HepG2 (cell line): ENCODE measurements around the gene TOP1. TPM values are rescaled to one million over a fixed set of nuclear protein-coding genes. Genes with fewer than 3 reads are reported as not detected.

Source experiments
- ATM ChIP-seq: fragments of 450-650 bp; IDR thresholded peaks from 2 replicates; pipeline ENCODE4 v1.7.1; 2017; ENCODE audit warnings: mild to moderate bottlenecking, borderline replicate concordance
- CC2D1A ChIP-seq: sonication (generic); formaldehyde crosslinking; IDR thresholded peaks from 2 replicates; pipeline ENCODE4 v1.8.1; 2023; ENCODE audit warnings: mild to moderate bottlenecking, missing genetic modification reagents
- DR1 ChIP-seq: sonication (generic); formaldehyde crosslinking; IDR thresholded peaks from 2 replicates; pipeline ENCODE4 v1.8.0; 2021; ENCODE audit warnings: mild to moderate bottlenecking, missing genetic modification reagents, inconsistent platforms
- HCFC1 ChIP-seq: fragments of 150-350 bp; IDR thresholded peaks from 2 replicates; pipeline ENCODE4 v1.6.1; 2014; ENCODE audit warnings: low read depth, low read length
- HDAC2 ChIP-seq: sonication (generic); formaldehyde crosslinking; IDR thresholded peaks from 2 replicates; pipeline ENCODE4 v1.4.0; 2020; ENCODE audit warnings: missing genetic modification reagents
- HNRNPK ChIP-seq: fragments of 200-400 bp; formaldehyde crosslinking; IDR thresholded peaks from 2 replicates; pipeline ENCODE4 v1.6.1; 2018; ENCODE audit warnings: low read length, low read depth, moderate library complexity, mild to moderate bottlenecking; ENCODE audit not compliant: poor library complexity, severe bottlenecking
- HOXA9 ChIP-seq: sonication (generic); formaldehyde crosslinking; IDR thresholded peaks from 2 replicates; pipeline ENCODE4 v1.8.1; 2022; ENCODE audit warnings: missing genetic modification reagents, mild to moderate bottlenecking, moderate library complexity, borderline replicate concordance
- IRF2 ChIP-seq: IDR thresholded peaks from 2 replicates; pipeline ENCODE4 v1.6.1; 2018; ENCODE audit warnings: missing genetic modification reagents, missing compliant biosample characterization
- KAT7 ChIP-seq: IDR thresholded peaks from 2 replicates; pipeline ENCODE4 v1.6.1; 2018; ENCODE audit warnings: borderline replicate concordance, missing compliant biosample characterization
- NFYC ChIP-seq: IDR thresholded peaks from 2 replicates; pipeline ENCODE4 v1.6.1; 2016; ENCODE audit warnings: missing genetic modification reagents, missing compliant biosample characterization
- NR2C2 ChIP-seq: sonication (generic); formaldehyde crosslinking; IDR thresholded peaks from 2 replicates; pipeline ENCODE4 v1.4.0; 2020; ENCODE audit warnings: missing genetic modification reagents, mild to moderate bottlenecking, moderate library complexity, borderline replicate concordance
- SRF ChIP-seq: IDR thresholded peaks from 2 replicates; pipeline ENCODE4 v1.6.1; 2011; ENCODE audit warnings: mild to moderate bottlenecking, low read depth, low read length, moderate library complexity
- SRY ChIP-seq: sonication (generic); formaldehyde crosslinking; IDR thresholded peaks from 2 replicates; pipeline ENCODE4 v1.8.0; 2022; ENCODE audit warnings: mild to moderate bottlenecking, missing genetic modification reagents
- TP53 ChIP-seq: sonication (generic); formaldehyde crosslinking; conservative IDR thresholded peaks from 2 replicates; pipeline ENCODE4 v1.4.0; 2020; ENCODE audit warnings: missing genetic modification reagents
- ZBTB20 ChIP-seq: sonication (generic); formaldehyde crosslinking; IDR thresholded peaks from 2 replicates; pipeline ENCODE4 v1.8.1; 2023; ENCODE audit warnings: missing genetic modification reagents, low read depth, mild to moderate bottlenecking, borderline replicate concordance
- ZFP36L1 ChIP-seq: sonication (generic); formaldehyde crosslinking; IDR thresholded peaks from 2 replicates; pipeline ENCODE4 v1.8.0; 2022; ENCODE audit warnings: mild to moderate bottlenecking, missing genetic modification reagents, moderate library complexity
- ZNF136 ChIP-seq: sonication (generic); formaldehyde crosslinking; IDR thresholded peaks from 2 replicates; pipeline ENCODE4 v1.8.1; 2022; ENCODE audit warnings: low read depth, mild to moderate bottlenecking, moderate library complexity, missing genetic modification reagents
- ZNF260 ChIP-seq: sonication (generic); formaldehyde crosslinking; IDR thresholded peaks from 2 replicates; pipeline ENCODE4 v1.4.0; 2020; ENCODE audit warnings: missing genetic modification reagents, low read depth, mild to moderate bottlenecking, borderline replicate concordance
- ZNF704 ChIP-seq: sonication (generic); formaldehyde crosslinking; IDR thresholded peaks from 2 replicates; pipeline ENCODE4 v1.8.1; 2023; ENCODE audit warnings: mild to moderate bottlenecking, inconsistent platforms, moderate library complexity, missing genetic modification reagents, borderline replicate concordance
- ZNF737 ChIP-seq: sonication (generic); formaldehyde crosslinking; IDR thresholded peaks from 2 replicates; pipeline ENCODE4 v1.5.0; 2020; ENCODE audit warnings: missing genetic modification reagents, mild to moderate bottlenecking, borderline replicate concordance
- ZNF776 ChIP-seq: sonication (generic); formaldehyde crosslinking; IDR thresholded peaks from 2 replicates; pipeline ENCODE4 v1.4.0; 2020; ENCODE audit warnings: mild to moderate bottlenecking, missing genetic modification reagents
- ZZZ3 ChIP-seq: sonication (generic); formaldehyde crosslinking; IDR thresholded peaks from 2 replicates; pipeline ENCODE4 v1.4.0; 2020; ENCODE audit warnings: missing genetic modification reagents, mild to moderate bottlenecking, borderline replicate concordance
- polyA plus RNA-seq, 8 experiments: library from polyadenylated mRNA; depleted of rRNA in 3 of 8; stranded (reverse) in 7 of 8; unstranded in 1 of 8; fragments of >200 nt; fragmentation: Illumina TruSeq in 4 of 8; extraction: Trizol in 4 of 8; gene quantifications; 2 replicates each; pipeline versions ENCODE4 v1.2.1 to v1.2.3, GENCODE V29; 2011 to 2016; ENCODE audit warnings: low read depth in 4 of 8, missing spikeins in 1 of 8, mixed read lengths in 1 of 8; ENCODE audit not compliant: insufficient read depth in 1 of 8
- total RNA-seq, 5 experiments: library from RNA; depleted of rRNA; stranded (reverse); fragments of >200 nt; fragmentation: Illumina TruSeq; extraction: Trizol; gene quantifications; 2 replicates each; pipeline ENCODE4 v1.2.3, GENCODE V29; 2016; ENCODE audit warnings: low read depth in 1 of 5
- TF ChIP-seq, protein P1 (sequence below): sonication (generic); formaldehyde crosslinking; IDR thresholded peaks from 2 replicates; pipeline ENCODE4 v1.8.1; 2023; ENCODE audit warnings: mild to moderate bottlenecking, missing genetic modification reagents
- TF ChIP-seq, protein P2 (sequence below): sonication (generic); formaldehyde crosslinking; IDR thresholded peaks from 2 replicates; pipeline ENCODE4 v1.5.1; 2020; ENCODE audit warnings: mild to moderate bottlenecking, missing genetic modification reagents, moderate library complexity

TOP1 gene
- total and polyA plus RNA-seq, 2 of the 13 experiments (the other 11 are each of a cell fraction or from before 2014, with no cell fraction given) = 10.2 to 19.4 TPM

DNA sequence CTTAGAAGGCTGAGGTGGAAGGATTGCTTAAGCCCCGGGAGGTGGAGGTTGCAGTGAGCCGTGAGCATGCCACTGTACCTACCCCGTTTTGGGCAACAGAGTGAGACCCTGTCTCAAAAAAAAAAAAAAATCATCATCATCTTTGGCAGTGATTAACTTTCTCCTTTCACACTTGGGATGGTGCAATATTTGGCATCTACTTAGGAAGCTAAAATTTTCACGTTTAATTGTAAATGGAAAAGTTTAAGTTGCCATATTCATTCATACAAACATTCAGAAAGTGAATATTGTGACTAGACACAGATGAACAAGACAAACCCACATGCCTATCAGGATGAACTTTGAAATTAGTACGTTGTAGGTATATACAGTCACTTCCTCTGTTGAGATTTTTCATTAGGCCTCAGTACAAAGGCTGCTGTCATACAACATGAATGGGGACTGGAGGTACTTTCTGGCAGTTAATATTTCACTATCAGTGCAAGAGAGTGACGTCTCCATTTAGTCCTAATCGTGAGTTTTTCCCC lies 10.3 kb downstream of the TOP1 start (continued):
- no peak for TF ChIP-seq NFYC (CRISPR knock-in tag)
- no peak for TF ChIP-seq ZNF737 (CRISPR knock-in tag)
- TF ChIP-seq DR1 = no peak
- no peak for TF ChIP-seq ZNF260 (CRISPR knock-in tag)
- TF ChIP-seq ZNF704 (CRISPR knock-in tag) = peak; percentile 60; the same call in 1 of the 2 replicates
- no peak; the same call in 1 of the 2 replicates for TF ChIP-seq HDAC2 (CRISPR knock-in tag)
- no peak for TF ChIP-seq ZNF776 (CRISPR knock-in tag)
- no peak for TF ChIP-seq HOXA9
- peak; percentile 67; the same call in 1 of the 2 replicates for TF ChIP-seq SRY (CRISPR knock-in tag)
- no peak for TF ChIP-seq HNRNPK
- no peak for TF ChIP-seq ATM
- peak; percentile 47; the same call in 1 of the 2 replicates for TF ChIP-seq ZZZ3 (CRISPR knock-in tag)
- peak; percentile 91 for TF ChIP-seq ZBTB20 (CRISPR knock-in tag)
- TF ChIP-seq NR2C2 = peak; percentile 65; the same call in 1 of the 2 replicates
- peak; percentile 70; the same call in 1 of the 2 replicates for TF ChIP-seq IRF2 (CRISPR knock-in tag)
- no peak for TF ChIP-seq TP53 (CRISPR knock-in tag)
- no peak for TF ChIP-seq HCFC1
- TF ChIP-seq, protein P1, sequence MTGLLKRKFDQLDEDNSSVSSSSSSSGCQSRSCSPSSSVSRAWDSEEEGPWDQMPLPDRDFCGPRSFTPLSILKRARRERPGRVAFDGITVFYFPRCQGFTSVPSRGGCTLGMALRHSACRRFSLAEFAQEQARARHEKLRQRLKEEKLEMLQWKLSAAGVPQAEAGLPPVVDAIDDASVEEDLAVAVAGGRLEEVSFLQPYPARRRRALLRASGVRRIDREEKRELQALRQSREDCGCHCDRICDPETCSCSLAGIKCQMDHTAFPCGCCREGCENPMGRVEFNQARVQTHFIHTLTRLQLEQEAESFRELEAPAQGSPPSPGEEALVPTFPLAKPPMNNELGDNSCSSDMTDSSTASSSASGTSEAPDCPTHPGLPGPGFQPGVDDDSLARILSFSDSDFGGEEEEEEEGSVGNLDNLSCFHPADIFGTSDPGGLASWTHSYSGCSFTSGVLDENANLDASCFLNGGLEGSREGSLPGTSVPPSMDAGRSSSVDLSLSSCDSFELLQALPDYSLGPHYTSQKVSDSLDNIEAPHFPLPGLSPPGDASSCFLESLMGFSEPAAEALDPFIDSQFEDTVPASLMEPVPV (CRISPR knock-in tag) = no peak
- no peak for TF ChIP-seq ZFP36L1
- TF ChIP-seq SRF = no peak
- TF ChIP-seq, protein P2, sequence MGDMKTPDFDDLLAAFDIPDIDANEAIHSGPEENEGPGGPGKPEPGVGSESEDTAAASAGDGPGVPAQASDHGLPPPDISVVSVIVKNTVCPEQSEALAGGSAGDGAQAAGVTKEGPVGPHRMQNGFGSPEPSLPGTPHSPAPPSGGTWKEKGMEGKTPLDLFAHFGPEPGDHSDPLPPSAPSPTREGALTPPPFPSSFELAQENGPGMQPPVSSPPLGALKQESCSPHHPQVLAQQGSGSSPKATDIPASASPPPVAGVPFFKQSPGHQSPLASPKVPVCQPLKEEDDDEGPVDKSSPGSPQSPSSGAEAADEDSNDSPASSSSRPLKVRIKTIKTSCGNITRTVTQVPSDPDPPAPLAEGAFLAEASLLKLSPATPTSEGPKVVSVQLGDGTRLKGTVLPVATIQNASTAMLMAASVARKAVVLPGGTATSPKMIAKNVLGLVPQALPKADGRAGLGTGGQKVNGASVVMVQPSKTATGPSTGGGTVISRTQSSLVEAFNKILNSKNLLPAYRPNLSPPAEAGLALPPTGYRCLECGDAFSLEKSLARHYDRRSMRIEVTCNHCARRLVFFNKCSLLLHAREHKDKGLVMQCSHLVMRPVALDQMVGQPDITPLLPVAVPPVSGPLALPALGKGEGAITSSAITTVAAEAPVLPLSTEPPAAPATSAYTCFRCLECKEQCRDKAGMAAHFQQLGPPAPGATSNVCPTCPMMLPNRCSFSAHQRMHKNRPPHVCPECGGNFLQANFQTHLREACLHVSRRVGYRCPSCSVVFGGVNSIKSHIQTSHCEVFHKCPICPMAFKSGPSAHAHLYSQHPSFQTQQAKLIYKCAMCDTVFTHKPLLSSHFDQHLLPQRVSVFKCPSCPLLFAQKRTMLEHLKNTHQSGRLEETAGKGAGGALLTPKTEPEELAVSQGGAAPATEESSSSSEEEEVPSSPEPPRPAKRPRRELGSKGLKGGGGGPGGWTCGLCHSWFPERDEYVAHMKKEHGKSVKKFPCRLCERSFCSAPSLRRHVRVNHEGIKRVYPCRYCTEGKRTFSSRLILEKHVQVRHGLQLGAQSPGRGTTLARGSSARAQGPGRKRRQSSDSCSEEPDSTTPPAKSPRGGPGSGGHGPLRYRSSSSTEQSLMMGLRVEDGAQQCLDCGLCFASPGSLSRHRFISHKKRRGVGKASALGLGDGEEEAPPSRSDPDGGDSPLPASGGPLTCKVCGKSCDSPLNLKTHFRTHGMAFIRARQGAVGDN (CRISPR knock-in tag) = no peak; the same call in 1 of the 2 replicates
- no peak for TF ChIP-seq CC2D1A (CRISPR knock-in tag)
- TF ChIP-seq KAT7 (CRISPR knock-in tag) = peak; percentile 34
- TF ChIP-seq ZNF136 (CRISPR knock-in tag) = peak; percentile 73; the same call in 1 of the 2 replicates
